GM18498 (cell line): ENCODE results near the gene KRT33A.
"Not testable (repeated sequence)": the region's sequence is repeated elsewhere in the genome, so short reads cannot be mapped to it uniquely, and the experiment has no call there.

Experiments
- ATAC-seq: cut with Tn5 transposase; IDR thresholded peaks from one replicate; pipeline ENCODE4 v1.9.1; 2021; ENCODE audit warnings: mild to moderate bottlenecking, moderate library complexity; ENCODE audit not compliant: unreplicated experiment

KRT33A gene

DNA sequence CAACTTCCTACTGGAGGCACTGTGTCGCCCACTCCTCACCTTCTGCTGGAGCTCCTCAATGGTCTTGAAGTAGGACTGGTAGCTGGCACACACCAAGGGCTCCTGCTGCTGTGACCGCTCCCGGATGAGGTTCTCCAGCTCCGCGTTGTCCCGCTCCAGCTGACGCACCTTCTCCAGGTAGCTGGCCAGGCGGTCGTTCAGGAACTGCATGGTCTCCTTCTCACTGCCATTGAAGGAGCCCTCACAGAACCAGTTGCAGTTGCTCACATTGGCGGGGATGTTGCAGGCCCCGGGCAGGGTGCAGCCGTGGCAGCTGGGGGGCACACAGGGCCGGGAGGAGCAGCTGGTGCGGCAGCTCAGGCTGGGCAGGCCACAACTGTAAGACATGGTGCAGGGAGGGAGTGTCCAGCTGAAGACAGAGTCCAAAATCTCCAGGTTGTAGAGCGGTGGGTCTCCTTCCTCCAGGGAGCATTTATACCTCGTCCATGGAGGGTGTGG, at the start of gene KRT33A:
Gene KRT33A (minus strand): TSS at position 448 of the 498 bp plus-strand sequence. CDS start 61 bp downstream, at position 387.
- ATAC-seq = not testable (repeated sequence)

- no peak for ATAC-seq
These were observed 46.5 kb upstream of the KRT33A start, which contains the start of gene KRT31 for GRCh38 chr17:41396996-41397660. Gene KRT31, minus strand, starts transcription at chr17:41397608. Its CDS starts 69 bp downstream, at chr17:41397539.

- ATAC-seq = no peak
These were observed 45.7 kb upstream of the KRT33A start for GRCh38 chr17:41396340-41396739.

DNA sequence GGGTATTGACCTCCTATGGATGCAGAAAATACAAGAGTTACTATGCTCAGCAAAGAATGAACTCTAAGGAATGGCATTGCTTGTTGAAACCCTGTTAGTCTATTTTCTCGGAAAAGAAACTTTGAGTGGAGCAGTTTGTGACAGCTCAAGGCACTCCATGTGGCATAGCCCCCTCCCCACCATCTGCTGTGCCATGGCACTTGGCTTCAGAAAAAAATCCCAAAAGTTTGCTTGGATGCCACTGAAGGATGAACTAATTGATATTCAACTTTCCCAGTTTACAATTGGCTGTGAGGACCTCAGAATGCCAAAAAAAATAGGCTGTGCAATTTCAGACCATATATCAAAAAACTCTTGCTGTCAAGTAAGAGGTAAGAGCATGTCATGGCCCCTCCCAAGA, 45.0 kb upstream of the KRT33A start:
- no peak for ATAC-seq

GRCh38 chr17:41395044-41395443, 44.4 kb upstream of the KRT33A start:
- not testable (repeated sequence) for ATAC-seq

- no peak for ATAC-seq
These were observed 43.8 kb upstream of the KRT33A start for GRCh38 chr17:41394254-41394996.

DNA sequence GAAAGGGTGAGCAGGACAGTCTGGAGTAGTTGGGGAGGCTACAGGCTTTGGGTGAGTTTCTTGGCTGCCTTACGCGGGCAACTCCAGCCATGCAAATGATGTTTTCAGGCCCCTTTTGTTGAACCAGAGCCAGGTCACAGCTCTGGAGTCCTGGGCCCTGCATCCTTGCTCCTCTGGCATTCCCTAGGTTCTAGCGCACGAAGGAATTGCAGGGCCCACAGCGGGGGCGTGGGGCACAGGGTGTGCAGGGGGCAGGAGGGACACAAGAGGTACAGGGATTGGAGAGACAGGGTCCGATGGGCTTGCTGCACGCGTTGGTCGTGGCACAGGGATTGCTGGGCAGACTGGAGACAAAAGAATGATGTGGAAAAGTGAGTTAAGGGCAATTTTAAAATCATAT, 43.2 kb upstream of the KRT33A start:
- ATAC-seq = no peak

- ATAC-seq = no peak
These were observed 42.7 kb upstream of the KRT33A start for GRCh38 chr17:41393294-41393693.

GRCh38 chr17:41392278-41392677, 41.6 kb upstream of the KRT33A start:
- no peak for ATAC-seq

GRCh38 chr17:41391535-41391934, 40.9 kb upstream of the KRT33A start:
- no peak for ATAC-seq

- no peak for ATAC-seq
These were observed 39.8 kb upstream of the KRT33A start for GRCh38 chr17:41390411-41390938.

DNA sequence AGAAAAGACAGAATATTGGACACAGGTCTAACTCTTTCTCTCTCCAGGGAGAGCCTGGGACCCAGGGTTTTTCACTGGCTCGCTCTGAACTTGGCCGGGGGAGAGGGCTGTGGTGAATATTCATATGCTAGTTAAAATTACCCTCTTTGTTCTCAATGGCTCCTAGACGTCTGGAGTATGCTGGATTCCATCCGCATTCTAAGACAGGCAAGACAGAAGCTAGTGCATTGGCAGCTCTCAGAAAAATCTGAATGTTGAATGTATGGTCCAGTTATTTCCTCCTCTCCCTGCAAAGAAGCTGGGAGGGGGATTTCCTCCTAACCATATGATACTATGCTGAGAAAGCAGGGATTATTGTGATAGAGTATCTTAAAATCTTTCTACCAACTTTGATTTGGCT, 37.0 kb upstream of the KRT33A start:
- ATAC-seq = no peak

DNA sequence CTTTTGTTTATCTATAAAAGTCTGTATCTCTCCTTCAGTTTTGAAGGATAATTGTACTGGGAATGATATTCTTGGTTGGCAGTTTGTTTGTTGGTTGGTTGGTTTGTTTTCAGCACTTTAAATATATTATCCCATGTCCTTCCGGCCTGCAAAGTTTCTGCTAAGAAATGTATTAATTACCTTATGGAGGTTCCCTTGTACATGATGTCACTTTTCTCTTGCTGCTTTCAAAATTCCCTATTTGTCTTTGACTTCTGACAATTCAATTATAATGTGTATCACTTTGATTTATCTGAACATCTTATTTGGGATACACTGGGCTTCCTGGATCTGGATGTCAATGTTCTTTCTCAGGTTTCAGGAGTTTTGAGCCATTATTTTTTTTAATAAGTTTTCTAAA, 35.6 kb upstream of the KRT33A start:
- ATAC-seq = no peak

GRCh38 chr17:41383690-41384089, 33.1 kb upstream of the KRT33A start:
- no peak for ATAC-seq

GRCh38 chr17:41382394-41382793, 31.8 kb upstream of the KRT33A start:
- no peak for ATAC-seq

DNA sequence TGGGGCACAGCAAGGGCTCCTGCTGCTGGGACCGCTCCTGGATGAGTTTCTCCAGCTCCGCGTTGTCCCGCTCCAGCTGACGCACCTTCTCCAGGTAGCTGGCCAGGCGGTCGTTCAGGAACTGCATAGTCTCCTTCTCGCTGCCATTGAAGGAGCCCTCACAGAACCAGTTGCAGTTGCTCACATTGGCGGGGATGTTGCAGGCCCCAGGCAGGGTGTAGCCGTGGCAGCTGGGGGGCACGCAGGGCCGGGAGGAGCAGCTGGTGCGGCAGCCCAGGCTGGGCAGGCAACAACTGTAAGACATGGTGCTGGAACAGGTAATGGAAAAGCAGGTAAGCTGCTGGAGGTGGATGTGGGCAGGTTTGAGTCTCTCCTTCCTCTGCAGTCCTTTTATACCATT, 31.3 kb upstream of the KRT33A start, which contains the start of gene KRT34:
Gene KRT34 (minus strand): TSS at position 364 of the 400 bp plus-strand sequence. CDS start 60 bp downstream, at position 304.
- ATAC-seq = not testable (repeated sequence)

DNA sequence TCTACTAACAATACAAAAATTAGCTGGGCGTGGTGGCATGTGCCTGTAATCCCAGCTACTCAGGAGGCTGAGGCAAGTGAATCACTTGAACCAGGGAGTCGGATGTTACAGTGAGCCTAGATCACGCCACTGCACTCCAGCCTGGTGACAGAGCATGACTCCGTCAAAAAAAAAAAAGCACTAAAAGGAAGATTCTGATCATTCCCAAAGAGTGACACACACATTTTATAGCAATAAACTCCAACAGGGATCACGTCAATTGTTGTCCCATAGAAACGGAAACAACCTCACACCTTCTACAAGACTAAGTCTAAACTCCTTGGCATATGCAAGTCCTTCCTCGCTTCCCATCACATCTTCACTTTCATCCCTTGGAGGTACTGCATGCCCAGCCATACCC, 29.5 kb upstream of the KRT33A start:
- not testable (repeated sequence) for ATAC-seq

GRCh38 chr17:41377546-41377945, 26.9 kb upstream of the KRT33A start:
- no peak for ATAC-seq

- no peak for ATAC-seq
These were observed 19.1 kb upstream of the KRT33A start, which contains the start of gene KRT33B for GRCh38 chr17:41369713-41370112. Gene KRT33B, minus strand, starts transcription at chr17:41369813. Its CDS starts 63 bp downstream, at chr17:41369750.

DNA sequence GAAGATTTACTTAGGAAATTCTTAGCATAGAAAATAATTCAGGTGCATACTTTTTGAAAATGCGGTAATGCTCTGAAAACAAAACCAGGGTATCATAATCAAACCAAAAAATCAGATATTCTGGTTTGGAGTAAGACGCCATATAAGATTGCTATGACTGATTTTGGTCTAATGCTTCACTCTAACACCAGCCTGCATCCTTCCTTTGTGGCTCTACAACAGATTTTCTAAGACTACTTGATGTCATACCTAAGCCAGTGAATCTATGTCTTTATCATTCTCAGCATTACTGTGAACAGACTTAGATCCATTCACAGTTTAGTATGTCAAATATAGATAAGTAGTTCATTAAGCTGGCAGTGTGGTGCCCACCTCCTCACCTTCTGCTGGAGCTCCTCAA, 18.4 kb upstream of the KRT33A start:
- ATAC-seq = no peak

- ATAC-seq = no peak
These were observed 16.9 kb upstream of the KRT33A start for GRCh38 chr17:41367426-41368075.
